GM18511 (cell line): ENCODE data around the gene SLC2A9.
A peak's percentile ranks its signal among the peaks of the same experiment; 100 is the strongest.

Experiments used
- ATAC-seq: cut with Tn5 transposase; IDR thresholded peaks from one replicate; pipeline ENCODE4 v1.9.1; 2021; ENCODE audit warnings: mild to moderate bottlenecking, moderate library complexity; ENCODE audit not compliant: unreplicated experiment

The SLC2A9 gene

DNA sequence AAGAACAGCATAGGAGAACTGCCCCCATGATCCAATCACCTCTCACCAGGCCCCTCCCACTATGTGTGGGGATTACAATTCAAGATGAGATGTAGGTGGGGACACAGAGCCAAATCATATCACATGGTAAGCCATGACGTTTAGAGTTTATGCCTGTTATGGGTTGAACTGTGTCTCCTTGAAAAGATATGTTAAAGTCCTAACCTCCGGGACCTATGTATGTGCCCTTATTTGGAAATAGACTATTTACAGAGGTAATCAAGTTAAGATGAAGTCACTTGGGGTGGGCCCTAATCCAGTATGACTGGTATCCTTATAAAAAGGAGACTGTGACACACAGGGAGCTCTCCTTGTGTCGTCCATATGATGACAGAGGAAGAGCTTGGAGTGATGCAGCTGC is 25.2 kb upstream of the SLC2A9 start:
- no peak for ATAC-seq

DNA sequence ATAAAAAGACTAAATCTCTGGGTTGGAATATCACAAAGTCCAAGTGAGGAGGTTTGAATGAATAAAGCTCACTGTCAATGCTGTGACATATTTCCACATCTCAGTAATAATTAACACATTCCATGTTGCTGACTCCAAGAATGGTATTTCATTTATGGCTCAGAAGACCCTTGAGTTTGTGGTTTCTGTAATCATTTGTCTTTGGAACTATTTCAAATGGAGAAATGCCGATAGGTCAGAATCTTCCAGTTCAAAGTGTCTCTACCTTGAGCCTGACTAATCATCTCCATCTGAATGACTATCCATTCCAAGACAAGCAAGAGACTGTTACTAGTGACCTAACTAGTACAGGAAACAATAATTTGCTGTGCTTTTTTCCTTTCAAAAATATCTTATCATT is 24.2 kb upstream of the SLC2A9 start:
- no peak for ATAC-seq

DNA sequence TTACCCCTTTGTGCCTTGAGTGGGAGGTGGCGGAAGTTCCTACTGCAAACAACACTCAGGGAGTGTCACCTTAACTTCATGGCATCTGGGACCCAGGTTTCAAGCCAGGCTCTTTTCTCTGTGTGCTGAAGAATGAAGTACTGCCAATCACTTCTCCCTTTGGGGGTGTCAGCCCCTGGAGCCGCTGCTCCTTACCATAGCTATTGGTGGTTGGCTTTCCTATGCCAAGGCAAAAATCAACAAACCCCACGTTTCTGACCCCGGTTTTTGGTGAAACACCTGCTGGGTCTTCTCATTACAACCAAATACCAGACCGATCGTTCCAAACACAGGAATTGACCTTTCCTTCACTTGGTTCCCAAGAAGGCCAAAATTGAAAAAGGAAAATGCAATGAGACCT is 19.7 kb upstream of the SLC2A9 start:
- no peak for ATAC-seq

DNA sequence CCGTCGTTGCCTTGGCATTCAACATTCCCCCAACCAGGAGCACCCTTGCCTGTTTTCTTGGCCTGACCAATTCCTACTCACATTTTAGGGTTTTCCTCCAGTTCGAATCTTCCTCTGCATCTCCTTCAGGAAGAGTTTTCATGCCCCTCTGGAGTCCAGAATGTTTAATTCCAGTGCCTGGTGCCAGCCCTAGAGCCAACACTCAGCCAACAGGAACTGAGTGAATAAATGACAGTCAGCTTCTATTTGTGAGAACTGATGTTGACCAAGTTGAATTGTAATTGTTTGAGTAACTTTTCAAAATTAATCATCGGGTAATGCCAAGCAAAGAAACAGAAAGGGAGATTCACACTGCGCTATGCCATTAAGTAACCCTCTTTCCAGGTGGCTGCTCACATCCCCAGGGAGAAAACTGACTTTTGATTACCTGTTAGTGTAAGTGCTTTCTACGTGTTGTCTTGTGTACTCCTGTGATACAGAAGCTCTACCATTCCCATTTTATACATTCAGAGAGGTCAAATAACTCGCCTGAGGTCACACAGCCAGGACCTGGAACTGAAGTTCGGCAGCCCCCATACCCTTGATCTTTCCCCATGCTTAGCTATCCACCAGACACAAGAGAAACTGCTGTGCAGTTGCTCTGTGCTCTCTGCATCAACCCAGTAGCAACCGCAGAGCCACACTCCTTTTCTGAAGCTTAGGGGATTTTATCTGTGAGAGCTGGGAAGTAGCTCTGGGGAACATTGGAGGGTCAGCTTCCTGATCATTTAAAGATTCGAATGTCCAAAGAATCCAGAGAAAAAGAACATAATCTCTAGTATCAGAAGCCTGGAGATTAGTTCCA is 19.0 kb upstream of the SLC2A9 start:
- ATAC-seq = no peak

DNA sequence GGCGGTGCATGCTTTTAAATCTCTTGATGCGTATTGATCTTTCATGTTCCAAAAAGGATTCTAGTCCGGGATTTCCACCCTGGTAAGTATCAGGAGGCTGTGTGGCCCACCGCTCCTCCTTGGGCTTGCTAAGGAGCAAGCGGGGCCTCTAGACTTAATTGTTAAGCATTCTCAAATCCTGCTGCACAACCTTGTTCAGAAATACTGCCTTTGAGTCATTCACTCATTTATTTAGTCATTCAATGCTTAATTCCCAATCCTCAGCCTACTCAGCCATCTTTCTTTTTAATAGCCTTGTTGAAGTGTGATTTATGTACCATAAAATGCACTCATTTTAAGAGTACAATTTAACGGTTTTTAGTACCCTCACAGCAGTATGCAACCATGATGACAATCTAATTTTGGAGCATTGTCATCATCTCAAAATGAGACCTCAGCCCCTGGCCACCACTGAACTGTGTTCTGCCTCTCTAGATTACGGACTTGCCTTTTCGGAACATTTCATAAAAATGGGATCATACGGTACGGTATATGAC is 15.6 kb upstream of the SLC2A9 start:
- ATAC-seq = no peak

DNA sequence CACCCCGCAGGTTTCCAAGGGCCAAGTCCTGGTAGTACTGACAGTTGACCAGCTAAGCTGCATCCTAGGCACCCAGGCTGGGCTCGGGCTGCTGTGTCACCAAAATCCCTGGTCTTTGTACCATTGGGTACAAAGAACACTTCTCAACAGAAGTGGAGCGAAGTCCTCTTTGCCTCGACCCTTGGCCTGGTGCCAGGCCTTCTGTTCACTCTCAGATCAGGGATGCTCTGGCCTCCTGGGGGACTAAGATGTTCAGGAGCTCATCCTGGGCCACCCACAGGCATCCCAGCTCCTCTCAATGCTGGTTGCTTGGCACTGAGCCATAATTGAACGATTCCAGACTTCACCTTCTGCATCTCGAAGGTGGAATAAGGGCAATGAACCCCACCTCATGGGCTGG is 13.8 kb upstream of the SLC2A9 start:
- no peak for ATAC-seq

DNA sequence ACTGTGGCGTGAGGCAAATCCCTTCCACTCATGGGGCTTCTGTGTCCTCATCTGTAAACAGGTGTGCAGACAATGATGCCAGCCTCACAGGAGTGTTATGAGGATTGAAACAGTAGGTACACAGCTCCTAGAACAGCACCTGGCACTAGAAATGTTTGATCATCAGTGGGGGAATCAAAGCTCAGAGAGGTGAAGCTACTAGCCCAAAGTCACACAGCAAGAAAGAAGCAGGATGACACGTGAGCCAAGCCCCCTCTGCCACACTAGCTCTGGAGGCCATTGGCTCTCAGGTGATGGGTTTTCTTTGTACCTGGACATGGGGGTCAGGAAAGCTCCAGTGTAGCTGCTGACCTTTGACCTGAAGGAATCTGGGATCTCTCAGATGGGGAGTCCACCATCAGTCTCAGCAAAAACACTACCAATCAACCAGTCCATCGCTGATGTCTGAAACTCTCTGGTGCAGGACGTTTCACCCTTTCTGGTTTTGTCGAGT is 13.4 kb upstream of the SLC2A9 start:
- no peak for ATAC-seq

DNA sequence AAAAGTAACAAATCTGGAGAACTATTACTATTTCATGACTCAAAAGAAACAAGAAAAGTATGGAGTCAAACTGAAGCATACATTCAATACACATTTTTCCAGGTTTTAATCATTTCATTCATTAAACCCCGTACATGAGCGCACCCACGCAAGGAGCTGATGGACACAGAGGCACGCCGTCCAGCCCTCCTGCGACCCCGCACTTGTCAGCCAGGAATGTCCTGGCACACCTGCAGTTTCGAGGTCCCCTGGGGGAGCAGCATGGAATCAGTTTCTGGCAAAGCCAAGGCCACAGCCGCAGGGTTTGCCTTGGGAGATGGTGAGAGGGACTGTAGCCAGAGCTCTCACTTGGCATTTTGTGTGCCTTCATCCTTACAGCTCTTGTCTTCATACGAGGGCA is 12.8 kb upstream of the SLC2A9 start:
- no peak for ATAC-seq

DNA sequence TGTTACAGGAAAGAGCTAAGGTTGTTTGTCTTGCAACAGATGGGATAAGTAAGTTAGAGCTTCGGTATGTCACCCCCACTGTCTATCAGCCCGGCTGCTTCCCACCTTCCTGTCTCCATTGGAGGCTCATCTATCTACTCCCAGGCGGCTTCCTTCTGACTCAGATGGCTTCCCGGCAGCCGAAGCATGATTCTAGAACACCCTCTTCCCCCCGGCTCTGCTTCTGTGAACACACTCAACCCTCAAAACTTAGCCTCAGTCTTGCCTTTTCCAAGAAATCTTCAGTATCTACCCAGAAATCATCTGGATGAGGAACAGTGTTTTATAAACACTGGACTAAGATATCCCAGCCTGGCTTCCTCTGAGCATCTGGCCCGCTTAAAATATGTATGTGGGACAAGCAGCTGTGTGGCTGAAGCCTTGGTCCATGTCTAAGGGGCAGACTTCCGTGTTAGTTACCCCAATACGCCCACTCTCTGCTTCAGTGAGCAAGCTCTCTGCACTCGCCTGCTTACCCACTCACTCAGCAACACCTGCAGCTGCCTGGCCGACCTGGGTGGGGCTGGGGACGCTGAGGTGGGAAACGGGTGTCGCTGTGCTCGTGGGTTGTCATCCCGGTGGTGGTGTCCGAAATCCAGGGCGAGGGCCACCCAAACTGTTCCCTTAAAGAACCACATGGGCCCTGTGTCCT is 12.0 kb upstream of the SLC2A9 start:
- peak; percentile 86 for ATAC-seq

DNA sequence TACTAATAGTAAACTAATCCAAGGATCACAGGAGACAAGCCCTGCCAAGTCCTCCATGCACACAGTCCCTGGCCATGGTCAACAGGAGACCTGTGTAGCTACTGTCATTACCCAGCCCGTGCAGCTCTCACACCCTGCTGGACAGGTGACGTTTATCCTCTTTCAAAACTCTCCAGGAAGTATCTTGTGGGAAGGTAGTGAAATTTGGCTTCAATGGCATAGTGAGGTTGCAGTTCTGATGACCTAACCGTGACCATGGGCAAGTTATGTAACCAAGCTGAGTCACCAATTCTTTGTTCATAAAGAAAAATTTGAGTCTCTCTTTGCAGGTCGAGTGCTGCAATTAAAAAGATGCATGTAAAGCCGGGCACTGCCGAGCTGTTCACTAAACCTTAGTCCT is 11.3 kb upstream of the SLC2A9 start:
- no peak for ATAC-seq

DNA sequence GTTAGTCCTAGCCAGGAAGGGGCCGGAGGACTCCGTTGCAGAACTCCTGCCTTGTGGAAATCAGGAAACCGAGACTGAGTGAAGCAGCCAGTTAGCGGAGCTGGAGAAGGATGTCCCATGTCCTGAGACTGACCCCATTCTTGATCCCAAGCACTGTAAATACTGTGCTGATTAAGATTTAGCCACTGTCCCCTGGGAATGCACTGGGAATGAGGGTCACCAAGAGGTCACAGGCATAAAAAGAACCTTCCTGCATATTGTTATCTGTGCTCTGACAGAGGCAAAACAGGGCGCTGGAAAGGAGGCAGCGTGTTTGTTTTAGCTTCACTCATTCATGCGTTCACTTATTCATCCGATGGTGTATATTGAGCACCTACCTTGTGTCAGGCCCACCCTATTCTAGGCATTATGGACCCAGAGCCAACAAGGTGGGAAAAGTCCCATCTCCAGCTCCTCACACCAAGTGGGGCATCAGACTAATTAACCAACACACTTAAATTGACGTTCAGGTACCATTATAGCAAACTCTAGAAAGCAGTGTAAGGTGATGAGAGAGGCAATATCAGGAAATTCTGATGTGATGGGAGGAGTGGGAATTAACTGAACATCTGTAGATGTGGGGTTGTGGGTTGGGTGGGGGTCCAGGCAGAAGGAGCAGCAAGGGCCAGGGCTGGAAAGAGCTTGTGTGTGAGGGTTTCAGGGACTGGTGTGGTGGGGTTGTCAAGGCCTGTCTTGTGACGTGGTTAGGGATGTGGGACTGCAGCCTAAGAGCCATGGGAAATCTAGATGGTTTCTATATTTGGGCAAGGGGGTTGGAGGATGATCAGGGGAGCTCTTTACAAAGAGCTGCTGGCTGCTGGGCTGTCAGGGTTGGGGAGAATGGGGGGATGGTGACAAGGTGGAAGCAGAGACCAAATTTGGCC is 10.6 kb upstream of the SLC2A9 start:
- ATAC-seq = no peak

DNA sequence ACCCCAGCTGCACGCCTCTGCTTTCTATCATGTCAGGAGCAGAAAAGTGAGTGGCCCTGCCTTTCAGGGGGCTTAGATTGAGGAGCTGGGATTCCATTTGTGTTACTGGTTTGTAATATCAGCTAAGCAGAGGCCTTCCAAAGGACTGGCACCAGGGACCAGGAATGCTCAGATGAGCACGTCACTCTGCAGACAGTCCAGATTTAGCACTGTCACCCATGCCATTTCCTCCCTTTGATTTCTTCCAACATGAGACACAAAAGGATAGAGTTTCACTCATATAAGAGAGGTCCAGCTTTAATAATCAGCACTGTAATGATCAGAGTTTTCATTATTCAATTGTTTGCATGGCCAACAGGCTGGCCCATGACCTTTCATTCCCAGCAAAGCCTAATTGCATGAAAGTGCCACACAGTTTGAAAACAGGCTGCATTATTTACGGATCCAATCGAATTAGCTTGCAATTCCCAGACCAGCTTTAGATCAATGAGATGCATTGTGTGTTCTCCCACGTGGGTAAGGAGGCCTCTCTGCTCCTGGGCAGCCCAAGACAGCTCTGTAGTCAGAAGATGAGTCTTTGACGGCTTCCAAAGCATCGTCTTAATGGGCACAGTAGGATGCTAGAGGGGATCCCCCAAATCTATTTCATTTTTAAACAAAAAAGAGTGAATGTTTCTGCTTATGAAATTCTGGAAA is 9.8 kb upstream of the SLC2A9 start:
- ATAC-seq = no peak

DNA sequence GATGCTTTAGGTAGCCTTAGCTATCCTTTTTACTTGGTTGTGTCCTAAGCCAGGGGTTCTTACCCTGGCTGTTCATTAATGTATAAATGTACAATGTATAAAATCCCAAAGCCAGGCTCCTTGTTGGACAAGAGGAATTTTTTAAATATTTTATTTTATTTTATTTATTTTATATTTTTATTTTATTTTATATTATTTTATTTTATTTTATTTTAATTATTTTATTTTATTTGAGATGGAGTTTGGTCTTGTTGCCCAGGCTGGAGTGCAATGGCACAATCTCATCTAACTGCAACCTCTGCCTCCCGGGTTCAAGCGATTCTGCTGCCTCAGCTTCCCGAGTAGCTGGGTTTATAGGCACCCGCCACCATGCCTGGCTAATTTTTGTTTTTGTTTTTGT is 8.1 kb upstream of the SLC2A9 start:
- ATAC-seq = no peak

DNA sequence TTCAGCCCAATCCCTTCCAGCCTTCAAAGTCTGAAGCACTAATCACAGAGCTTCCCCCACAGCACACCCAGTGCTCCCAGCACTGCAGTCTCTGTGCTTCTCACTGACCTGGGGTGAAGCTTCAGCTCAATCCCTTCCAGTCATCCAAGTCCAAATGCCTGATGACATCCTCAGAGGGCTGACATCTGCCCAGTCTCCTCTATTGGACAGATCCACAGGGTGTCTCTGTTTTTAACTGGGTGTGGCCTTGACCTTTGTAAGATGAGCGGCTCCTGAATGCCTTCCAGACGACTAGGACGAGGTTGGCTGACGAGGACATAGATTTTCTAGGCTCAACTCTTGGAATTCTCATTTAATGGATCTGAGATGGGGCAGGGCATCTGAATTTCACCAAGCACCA is 7.6 kb upstream of the SLC2A9 start:
- no peak for ATAC-seq

DNA sequence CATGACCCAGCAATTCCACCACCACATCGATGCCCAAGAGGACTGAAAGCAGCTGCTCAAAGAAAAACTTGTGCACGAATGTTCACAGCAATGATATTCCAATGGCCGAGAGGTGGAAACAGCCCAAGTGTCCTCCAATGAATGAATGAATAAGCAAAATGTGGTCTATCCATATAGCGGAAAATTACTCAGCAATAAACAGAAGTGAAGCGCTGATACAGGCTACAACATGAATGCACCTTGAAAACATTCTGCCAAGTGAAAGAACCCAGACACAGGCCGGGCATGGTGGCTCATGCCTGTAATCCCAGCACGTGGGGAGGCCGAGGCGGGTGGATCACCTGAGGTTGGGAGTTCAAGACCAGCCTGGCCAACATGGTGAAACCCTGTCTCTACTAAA is 5.2 kb upstream of the SLC2A9 start:
- no peak for ATAC-seq

DNA sequence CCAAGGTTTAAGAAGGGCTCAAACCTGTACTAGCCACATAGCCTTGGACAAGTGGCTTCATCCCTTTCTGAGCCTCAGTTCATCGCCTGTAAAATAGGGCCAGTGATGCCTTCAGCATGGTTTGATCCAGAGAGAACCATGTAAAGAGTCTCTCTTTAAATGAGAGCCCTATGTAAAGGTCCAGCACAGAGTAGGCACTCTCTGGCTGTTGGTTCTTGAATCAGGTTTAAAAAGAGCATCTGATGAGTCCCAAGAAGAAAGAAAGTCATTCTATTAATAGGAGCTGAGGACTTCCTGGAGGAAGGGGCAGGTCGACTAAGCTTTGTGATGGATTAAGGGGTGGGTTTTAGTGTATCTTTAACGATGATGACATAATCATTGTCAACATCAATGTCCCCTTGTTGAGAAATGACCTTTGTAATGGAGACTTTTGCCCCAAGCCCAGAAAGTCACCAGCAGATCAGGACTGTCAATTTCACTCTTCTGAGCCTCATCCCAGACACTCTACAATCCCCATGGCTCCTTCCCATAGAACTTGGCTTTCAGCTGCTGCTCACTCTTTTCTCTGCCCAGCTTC is 4.0 kb upstream of the SLC2A9 start:
- no peak for ATAC-seq

DNA sequence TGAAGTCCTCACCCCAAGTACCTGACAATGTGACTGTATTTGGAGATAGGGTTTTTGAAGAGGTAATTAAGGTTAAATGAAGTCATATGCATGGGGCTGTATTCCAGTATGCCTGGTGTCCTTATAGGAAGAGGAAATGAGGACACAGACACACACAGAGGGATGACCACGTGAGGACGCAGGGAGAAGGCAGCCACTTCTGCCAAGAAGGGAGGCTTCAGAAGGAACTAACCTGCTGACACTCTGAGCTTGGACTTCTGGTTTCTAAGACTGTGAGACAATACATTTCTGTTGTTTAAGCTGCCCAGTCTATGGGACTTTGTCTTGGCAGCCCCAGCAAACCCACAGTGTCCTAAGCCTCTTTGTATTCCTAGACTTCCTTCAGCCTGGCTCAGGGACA is 3.0 kb upstream of the SLC2A9 start:
- ATAC-seq = no peak

DNA sequence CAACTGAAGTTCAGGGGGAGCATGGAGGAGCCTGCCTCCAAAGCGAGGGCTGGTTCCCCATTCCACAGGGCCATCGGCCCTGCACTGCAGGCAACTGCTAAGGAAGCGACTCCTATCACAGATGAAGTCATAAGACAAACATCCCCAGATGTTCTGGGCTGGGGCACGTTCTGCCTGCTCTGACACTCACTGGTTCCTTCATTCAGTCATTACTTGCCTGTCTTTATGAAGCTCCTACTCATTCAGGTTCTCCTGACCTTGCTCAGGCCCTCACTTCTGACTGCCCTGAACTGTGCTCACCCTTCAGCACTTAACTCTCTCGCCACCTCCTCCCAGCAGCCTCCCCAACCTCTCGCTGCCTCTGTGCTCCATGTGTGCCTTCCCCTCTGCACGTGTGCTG is 2.5 kb upstream of the SLC2A9 start:
- ATAC-seq = no peak

DNA sequence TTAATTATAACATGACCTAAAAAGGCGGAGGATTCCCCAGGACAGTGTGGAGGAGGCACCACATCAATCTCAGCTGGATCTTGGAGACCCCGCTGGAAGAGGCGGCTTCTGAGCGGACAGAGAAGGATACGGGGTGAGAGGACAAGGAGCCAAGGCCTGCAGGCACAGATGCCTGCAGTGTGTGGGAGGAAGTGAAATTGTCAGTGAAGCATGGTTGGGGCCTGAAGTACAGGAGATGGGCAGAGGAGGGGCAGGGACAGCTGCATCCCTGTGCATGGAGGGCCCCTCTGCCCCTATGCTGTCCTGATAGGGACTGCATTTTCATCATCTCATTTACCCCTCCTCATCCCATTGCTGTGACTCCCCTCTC is 1.7 kb upstream of the SLC2A9 start:
- peak; percentile 39 for ATAC-seq

DNA sequence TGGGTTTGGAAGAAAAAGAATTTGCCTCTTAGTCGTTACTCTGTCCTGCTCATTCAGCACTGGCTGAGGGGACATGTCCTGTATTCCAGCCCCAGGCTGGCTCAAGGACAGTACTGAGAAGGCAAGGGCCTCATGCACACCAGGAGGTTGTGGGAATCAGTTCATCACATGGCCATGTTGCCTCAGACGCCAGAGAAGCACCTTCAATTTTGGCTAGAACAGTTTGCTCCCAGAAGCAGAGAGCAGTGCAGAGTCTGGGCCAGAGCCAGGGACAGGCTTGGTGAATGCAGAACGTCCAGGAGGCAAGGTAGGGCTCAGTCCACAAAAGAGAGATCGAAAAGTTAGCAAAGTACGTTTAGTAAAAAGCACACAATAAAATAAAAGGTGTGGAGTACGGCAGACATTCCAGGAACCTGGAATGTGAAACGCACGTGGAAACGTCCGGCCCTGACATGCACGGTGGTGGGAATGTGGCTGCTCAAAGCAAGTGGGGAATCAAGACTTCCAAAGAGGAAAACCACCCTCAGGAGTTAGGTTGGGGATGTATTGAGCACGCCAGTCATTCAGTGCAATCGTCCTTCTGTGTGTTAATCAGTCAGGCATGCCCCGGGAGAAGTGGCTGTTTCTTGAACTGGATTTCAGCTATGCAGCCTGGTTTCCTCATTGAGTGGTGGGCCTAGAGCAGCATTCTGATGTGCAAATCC is 1.2 kb upstream of the SLC2A9 start:
- ATAC-seq = no peak
